Transverse colon (tissue), 4 donors: ENCODE results near the gene ACTMAP. TPM values are rescaled to one million over a fixed set of nuclear protein-coding genes. Genes with fewer than 3 reads are reported as not detected.
A peak's percentile ranks its signal among the peaks of the same experiment; 100 is the strongest.

Experiments
- DNase-seq: peaks from one replicate; pipeline ENCODE4 v3.0.0-alpha.2; 2019
- H3K27ac ChIP-seq, 4 donors: fragments of 200-600 bp; sonication (generic); 2 replicates each; pipeline ENCODE4 v1.5.1; 2016 to 2018; ENCODE audit warnings: inconsistent platforms in 4 of 4
- H3K27me3 ChIP-seq: fragments of 200-600 bp; sonication (generic); 2 replicates; pipeline ENCODE4 v1.5.1; 2017; ENCODE audit warnings: inconsistent platforms
- H3K36me3 ChIP-seq, 4 donors: fragments of 200-600 bp; sonication (generic); 2 replicates each; pipeline ENCODE4 v1.5.1; 2017 to 2019; ENCODE audit warnings: inconsistent platforms in 4 of 4
- H3K4me1 ChIP-seq, 4 donors: fragments of 200-600 bp; sonication (generic); 2 replicates each; pipeline ENCODE4 v1.5.1; 2017 to 2020; ENCODE audit warnings: inconsistent platforms in 4 of 4
- H3K4me3 ChIP-seq, 4 donors: fragments of 200-600 bp; sonication (generic); 1 replicate in 1 of 4; 2 replicates in 3 of 4; pipeline versions ENCODE4 v1.5.1 to v1.6.1; 2017 to 2019; ENCODE audit warnings: inconsistent platforms in 4 of 4
- H3K9me3 ChIP-seq, 2 donors: fragments of 200-600 bp; sonication (generic); 2 replicates each; pipeline ENCODE4 v1.5.1; 2017 to 2019; ENCODE audit warnings: inconsistent platforms in 2 of 2
- CTCF ChIP-seq, 5 experiments: fragments of 200-600 bp in 3 of 5; fragments of 450-650 bp in 2 of 5; sonication (generic) in 3 of 5; IDR thresholded peaks; 1 replicate in 2 of 5; 2 replicates in 3 of 5; pipeline ENCODE4 v1.5.1; 2016 to 2017; ENCODE audit warnings: antibody characterized with exemption in 5 of 5, inconsistent platforms in 3 of 5, mild to moderate bottlenecking in 2 of 5, moderate library complexity in 1 of 5
- EP300 ChIP-seq: sonication (generic); formaldehyde crosslinking; IDR thresholded peaks from one replicate; pipeline ENCODE4 v1.6.1; 2017; ENCODE audit warnings: antibody characterized with exemption, low read depth
- POLR2A ChIP-seq: fragments of 450-650 bp; IDR thresholded peaks from one replicate; pipeline ENCODE4 v1.6.1; 2016; ENCODE audit warnings: antibody characterized with exemption, mild to moderate bottlenecking, moderate library complexity
- POLR2AphosphoS5 ChIP-seq, 3 donors: sonication (generic); formaldehyde crosslinking; IDR thresholded peaks; one replicate each; pipeline ENCODE4 v1.6.1; 2016; ENCODE audit warnings: antibody characterized with exemption in 3 of 3
- WGBS, 2 donors: methylation state at CpG; one replicate each; pipeline ENCODE4 v1.1.5; 2018; ENCODE audit warnings: low coverage in 1 of 2; 5-methylcytosine and 5-hydroxymethylcytosine counted together
- in situ Hi-C, 4 donors: fragments of 200-750 bp; cut with MboI; loops; one replicate each; pipeline versions ENCODE4 v1.15.0 to v1.15.1; 2017; ENCODE audit warnings: low sequenced_read_pairs in 3 of 4, low pct_ligation_motif_present in 1 of 4, low pct_unique_long_range_greater_than_20kb in 1 of 4
- intact Hi-C: fragments of 100-400 bp; cut with DNase I; formaldehyde crosslinking; loops from one replicate; pipeline ENCODE4 v1.15.1; 2023; ENCODE audit warnings: low total_unique reads
- total RNA-seq, 4 donors: library from RNA; depleted of rRNA; stranded (reverse); fragments of >200 nt; gene quantifications; one replicate each; pipeline ENCODE4 v1.1.0, GENCODE V29; 2016

The ACTMAP gene
- total RNA-seq, 4 donors from 2014 or later = 8.3 to 29.1 (median 12.1) TPM

- WGBS, 2 donors = 80% methylated on average over 2 to 18 of the region's 18 CpGs
- TF ChIP-seq EP300 = no peak
- peak; percentile 23 to 45 (median 36) for TF ChIP-seq CTCF (IDR thresholded peaks at IDR 0.05)
- intact Hi-C loops (no loop called here), in situ Hi-C loops (loop anchor here in 1 of 4 donors (25.0 kb wide), 1 partner anchor 110 kb away; no protein-coding TSS in a partner anchor)
- Histone ChIP-seq H3K27me3 (no peaks in the 10 kb centered on the region), H3K36me3 (peaks cover 0 to 19% (median 8%) of the 10 kb centered on the region in 4 donors), H3K4me1 (no peaks in the 10 kb centered on the region), H3K27ac (peak overlapping the region in 2 of 4 donors; percentile 35 to 55), H3K4me3 (no peak overlapping the region), H3K9me3 (no peaks in the 10 kb centered on the region)
- DNase-seq = no peak
Measured at GRCh38 chr19:40702337-40703012, 47.8 kb downstream of the ACTMAP start.

GRCh38 chr19:40701758-40702157, 48.5 kb downstream of the ACTMAP start:
- H3K36me3 ChIP-seq = peaks cover 0 to 19% (median 7%) of the 10 kb centered on the region in 4 donors
- 93 to 97% methylated on average over 5 to 6 of the region's 6 CpGs for WGBS, 2 donors
- no peaks in the 10 kb centered on the region for H3K9me3 ChIP-seq
- H3K4me3 ChIP-seq = no peak overlapping the region
- DNase-seq = no peak
- TF ChIP-seq POLR2AphosphoS5 (IDR thresholded peaks at IDR 0.05) (no peak), CTCF (IDR thresholded peaks at IDR 0.05) (no peak), POLR2A (no peak), EP300 (no peak)
- H3K27me3 ChIP-seq = no peaks in the 10 kb centered on the region
- no peaks in the 10 kb centered on the region for H3K4me1 ChIP-seq
- peak overlapping the region in 1 of 4 donors; percentile 36 for H3K27ac ChIP-seq
- intact Hi-C loops (no loop called here), in situ Hi-C loops (loop anchor here in 1 of 4 donors (25.0 kb wide), 1 partner anchor 111 kb away; no protein-coding TSS in a partner anchor)

- H3K27me3 ChIP-seq = no peaks in the 10 kb centered on the region
- no peaks in the 10 kb centered on the region for H3K4me1 ChIP-seq
- H3K36me3 ChIP-seq = peaks cover 0 to 21% (median 5%) of the 10 kb centered on the region in 4 donors
- WGBS, 2 donors = 88% methylated on average over 9 of the region's 9 CpGs; no CpG with 5 or more reads in 1 of the 2 donors
- no peak overlapping the region for H3K4me3 ChIP-seq
- H3K27ac ChIP-seq = no peak overlapping the region
- in situ Hi-C loops = loop anchor here in 1 of 4 donors (25.0 kb wide), 1 partner anchor 112 kb away; no protein-coding TSS in a partner anchor
- intact Hi-C loops = no loop called here
- no peak for DNase-seq
- TF ChIP-seq EP300 (no peak), POLR2AphosphoS5 (IDR thresholded peaks at IDR 0.05) (no peak), CTCF (IDR thresholded peaks at IDR 0.05) (no peak), POLR2A (no peak)
- no peaks in the 10 kb centered on the region for H3K9me3 ChIP-seq
Measured at GRCh38 chr19:40700083-40700482, 50.2 kb downstream of the ACTMAP start.

- Histone ChIP-seq H3K4me3 (no peak overlapping the region), H3K4me1 (no peaks in the 10 kb centered on the region), H3K27me3 (no peaks in the 10 kb centered on the region), H3K27ac (no peak overlapping the region), H3K9me3 (no peaks in the 10 kb centered on the region), H3K36me3 (peaks cover 0 to 12% (median 0%) of the 10 kb centered on the region in 4 donors)
- DNase-seq = no peak
- TF ChIP-seq POLR2A (no peak), CTCF (IDR thresholded peaks at IDR 0.05) (no peak), EP300 (no peak), POLR2AphosphoS5 (IDR thresholded peaks at IDR 0.05) (no peak)
- in situ Hi-C loops (no loop called here), intact Hi-C loops (no loop called here)
- WGBS, 2 donors = 95 to 96% methylated on average over 4 to 6 of the region's 6 CpGs
Measured at GRCh38 chr19:40697007-40697406, 53.3 kb downstream of the ACTMAP start.
